IMR-90 (cell line): ENCODE measurements around the gene NEUROG1. TPM values are rescaled to one million over a fixed set of nuclear protein-coding genes. Genes with fewer than 3 reads are reported as not detected.

Experiments
- ATAC-seq: fragments of 200-7000 bp; cut with Tn5 transposase; 2 replicates; pipeline ENCODE4 v1.9.1; 2020; ENCODE audit warnings: low read depth, mild to moderate bottlenecking, moderate library complexity
- BruUV-seq: library from RNA; stranded (reverse); fragments of 400-500 nt; replicated peaks from 2 replicates; lab custom pipeline; 2021; lab: Mats Ljungman, UMichigan
- CTCF ChIA-PET: fragments of 300-600 bp; formaldehyde crosslinking; extraction: SDS; loops from one replicate; lab custom pipeline; 2021; ENCODE audit warnings: antibody characterized with exemption; lab: Yijun Ruan, JAX
- POLR2A ChIA-PET: fragments of 300-600 bp; sonication (Branson Sonifier 250); formaldehyde crosslinking; loops from one replicate; lab custom pipeline; 2022; ENCODE audit warnings: antibody characterized with exemption; ENCODE audit not compliant: unreplicated experiment; lab: Charles Lee
- DNase-seq: peaks from one replicate; pipeline ENCODE4 v3.0.0; 2013
- H2AFZ ChIP-seq: replicated peaks from 2 replicates; pipeline ENCODE3; 2013; ENCODE audit warnings: low read length, mild to moderate bottlenecking; ENCODE audit not compliant: poor library complexity
- H2AK5ac ChIP-seq: 2 replicates; pipeline ENCODE4 v1.6.1; 2013; ENCODE audit warnings: low read depth, low read length, inconsistent platforms
- H2AK9ac ChIP-seq: replicated peaks from 2 replicates; pipeline ENCODE3; 2013; ENCODE audit warnings: mild to moderate bottlenecking, low read depth, low read length, moderate library complexity; ENCODE audit not compliant: poor library complexity
- H2BK120ac ChIP-seq: 2 replicates; pipeline ENCODE4 v1.6.1; 2013; ENCODE audit warnings: low read depth, low read length, inconsistent platforms
- H2BK15ac ChIP-seq: 3 replicates; pipeline ENCODE4 v1.6.1; 2013; ENCODE audit warnings: low read depth, low read length, inconsistent platforms
- H2BK20ac ChIP-seq: 2 replicates; pipeline ENCODE4 v1.6.1; 2013; ENCODE audit warnings: low read depth, mild to moderate bottlenecking, inconsistent platforms, low read length, moderate library complexity
- H2BK5ac ChIP-seq: 2 replicates; pipeline ENCODE4 v1.6.1; 2013; ENCODE audit warnings: mild to moderate bottlenecking, low read depth, low read length, inconsistent platforms; ENCODE audit not compliant: poor library complexity, severe bottlenecking
- H3K14ac ChIP-seq: replicated peaks from 2 replicates; pipeline ENCODE4 v1.6.1; 2013; ENCODE audit warnings: low read depth, low read length, inconsistent platforms
- H3K18ac ChIP-seq: 2 replicates; pipeline ENCODE4 v1.6.1; 2013; ENCODE audit warnings: low read depth, low read length, control low read depth
- H3K23ac ChIP-seq: 2 replicates; pipeline ENCODE4 v1.6.1; 2013; ENCODE audit warnings: low read depth, low read length, inconsistent platforms
- H3K27ac ChIP-seq: 2 replicates; pipeline ENCODE4 v1.5.1; 2013; ENCODE audit warnings: mild to moderate bottlenecking, control low read depth, low read length; ENCODE audit not compliant: insufficient read depth
- H3K27me3 ChIP-seq: 2 replicates; pipeline ENCODE4 v1.6.1; 2013; ENCODE audit warnings: low read length; ENCODE audit not compliant: control insufficient read depth, insufficient read depth
- H3K36me3 ChIP-seq: 2 replicates; pipeline ENCODE4 v1.6.1; 2013; ENCODE audit warnings: low read length, mixed read lengths; ENCODE audit not compliant: control insufficient read depth, insufficient read depth
- H3K4ac ChIP-seq: 2 replicates; pipeline ENCODE4 v1.6.1; 2013; ENCODE audit warnings: low read depth, low read length, inconsistent platforms
- H3K4me1 ChIP-seq: 2 replicates; pipeline ENCODE4 v1.6.1; 2013; ENCODE audit warnings: low read length, mixed read lengths; ENCODE audit not compliant: control insufficient read depth, insufficient read depth
- H3K4me2 ChIP-seq: 2 replicates; pipeline ENCODE4 v1.6.1; 2013; ENCODE audit warnings: low read depth, mild to moderate bottlenecking, control low read depth, low read length, moderate library complexity
- H3K4me3 ChIP-seq: 2 replicates; pipeline ENCODE4 v1.5.1; 2013; ENCODE audit warnings: low read depth, mild to moderate bottlenecking, control low read depth, low read length, moderate library complexity; ENCODE audit not compliant: insufficient read depth
- H3K56ac ChIP-seq: 2 replicates; pipeline ENCODE4 v1.6.1; 2013; ENCODE audit warnings: low read length, inconsistent platforms; ENCODE audit not compliant: insufficient read depth; ENCODE audit errors: extremely low read depth
- H3K79me1 ChIP-seq, 2 experiments: 2 replicates each; pipeline ENCODE4 v1.6.1; 2013; ENCODE audit warnings: low read length in 2 of 2, inconsistent platforms in 1 of 2, low read depth in 1 of 2
- H3K9ac ChIP-seq: 2 replicates; pipeline ENCODE4 v1.6.1; 2013; ENCODE audit warnings: low read depth, low read length, control low read depth
- H3K9me1 ChIP-seq: 2 replicates; pipeline ENCODE4 v1.6.1; 2013; ENCODE audit warnings: low read length, inconsistent platforms; ENCODE audit not compliant: insufficient read depth
- H3K9me3 ChIP-seq: 2 replicates; pipeline ENCODE4 v1.6.1; 2013; ENCODE audit warnings: low read length; ENCODE audit not compliant: control insufficient read depth, insufficient read depth
- H4K20me1 ChIP-seq: 2 replicates; pipeline ENCODE4 v1.6.1; 2013; ENCODE audit warnings: low read length, inconsistent platforms; ENCODE audit not compliant: insufficient read depth
- H4K5ac ChIP-seq: 2 replicates; pipeline ENCODE4 v1.6.1; 2013; ENCODE audit warnings: mild to moderate bottlenecking, low read depth, low read length, control low read depth
- H4K8ac ChIP-seq, 2 experiments: 2 replicates each; pipeline ENCODE4 v1.6.1; 2013; ENCODE audit warnings: low read depth in 2 of 2, low read length in 2 of 2, control low read depth in 1 of 2, inconsistent platforms in 1 of 2
- H4K91ac ChIP-seq: 2 replicates; pipeline ENCODE4 v1.6.1; 2013; ENCODE audit warnings: low read depth, low read length, inconsistent platforms; ENCODE audit not compliant: insufficient read depth
- MAFK ChIP-seq: IDR thresholded peaks from 2 replicates; pipeline ENCODE4 v1.6.1; 2012; ENCODE audit warnings: low read depth, low read length, improper control_type of control experiment
- POLR2A ChIP-seq: IDR thresholded peaks from 2 replicates; pipeline ENCODE4 v1.6.1; 2012; ENCODE audit warnings: mild to moderate bottlenecking, low read depth, low read length
- WGBS, 2 experiments: methylation state at CpG; one replicate each; pipeline versions ENCODE4 v1.1.5 to v1.1.7; 2013; ENCODE audit warnings: missing lambda C conversion rate in 2 of 2; ENCODE audit not compliant: insufficient read length in 1 of 2; ENCODE audit errors: extremely low coverage in 2 of 2; 5-methylcytosine and 5-hydroxymethylcytosine counted together
- dilution Hi-C: fragments of 300-500 bp; cut with HindIII; formaldehyde crosslinking; loops from one replicate; pipeline ENCODE4 v1.14.3; 2018; ENCODE audit warnings: low sequenced_read_pairs; ENCODE audit not compliant: unreplicated experiment
- in situ Hi-C: fragments of 300-500 bp; cut with MboI; formaldehyde crosslinking; loops from 3 replicates; pipeline ENCODE4 v1.14.3; 2019; ENCODE audit warnings: low sequenced_read_pairs, inconsistent platforms, mixed read lengths
- intact Hi-C: fragments of 100-400 bp; cut with micrococcal nuclease; formaldehyde crosslinking; loops from 2 replicates; pipeline ENCODE4 v1.10.0; 2022
- polyA plus RNA-seq, 3 experiments: library from polyadenylated mRNA; depleted of rRNA; stranded (reverse); fragments of >200 nt; gene quantifications; 2 replicates each; pipeline ENCODE4 v1.2.3, GENCODE V29; 2012; ENCODE audit warnings: low replicate concordance in 1 of 3
- total RNA-seq: library from RNA; depleted of rRNA; stranded (reverse); fragments of >200 nt; gene quantifications from 2 replicates; pipeline ENCODE4 v1.2.3, GENCODE V29; 2012

The NEUROG1 gene
- total and polyA plus RNA-seq, 2 of the 4 experiments (the other 2 are of a cell fraction), result not detected

GRCh38 chr5:135555530-135555929 is 19.8 kb upstream of the NEUROG1 start:
- no CpG with 5 or more reads among the region's 2 CpGs for WGBS, 2 experiments

More at GRCh38 chr5:135555530-135555929, 19.8 kb upstream of the NEUROG1 start:
- Histone ChIP-seq H3K27ac (no peak overlapping the region), H2AK9ac (no peak overlapping the region), H3K36me3 (no peaks in the 10 kb centered on the region), H3K27me3 (peaks cover 27% of the 10 kb centered on the region), H4K5ac (no peak overlapping the region), H3K9ac (no peak overlapping the region), H2BK120ac (no peak overlapping the region), H3K79me1 (no peaks in the 10 kb centered on the region), H4K8ac (no peak overlapping the region), H3K23ac (no peak overlapping the region), H2BK5ac (no peak overlapping the region), H3K9me1 (no peaks in the 10 kb centered on the region), H3K56ac (no peak overlapping the region), H3K14ac (no peak overlapping the region), H2BK15ac (no peak overlapping the region), H4K20me1 (no peaks in the 10 kb centered on the region), H2AFZ (no peak overlapping the region), H3K9me3 (no peaks in the 10 kb centered on the region), H2AK5ac (no peak overlapping the region), H3K4ac (no peak overlapping the region), H3K4me3 (no peak overlapping the region), H2BK20ac (no peak overlapping the region), H3K4me1 (no peaks in the 10 kb centered on the region), H4K91ac (no peak overlapping the region), H3K4me2 (no peak overlapping the region), H3K18ac (no peak overlapping the region)
- intact Hi-C loops (loop anchor here (10.0 kb wide), 1 partner anchor 201 kb away; no protein-coding TSS in a partner anchor), dilution Hi-C loops (loop anchor here (25.0 kb wide), 1 partner anchor 93 kb away; the partner anchor contains the start of gene TIFAB), in situ Hi-C loops (loop anchor here (25.0 kb wide), 1 partner anchor 657 kb away; no protein-coding TSS in a partner anchor)
- no peak for DNase-seq
- ChIA-PET CTCF (interaction anchor here (6.5 kb wide), 1 partner anchor 12 kb away, joined by 56 read pairs; no protein-coding TSS in a partner anchor), POLR2A (no interaction called here)
- ATAC-seq, result no peak
- TF ChIP-seq MAFK, result peak; percentile 85
- no peak for TF ChIP-seq POLR2A
- no TSS peak for BruUV-seq
